PC-3 (cell line): ENCODE measurements around the gene PDLIM7. TPM values are rescaled to one million over a fixed set of nuclear protein-coding genes. Genes with fewer than 3 reads are reported as not detected.

Experiments
- ATAC-seq: fragments of 200-7000 bp; cut with Tn5 transposase; 2 replicates; pipeline ENCODE4 v1.9.1; 2020; ENCODE audit warnings: mild to moderate bottlenecking, moderate library complexity
- BruUV-seq: library from RNA; stranded (reverse); fragments of 400-500 nt; replicated peaks from 2 replicates; lab custom pipeline; 2021; lab: Mats Ljungman, UMichigan
- CTCF ChIA-PET: fragments of 300-600 bp; sonication (Branson Sonifier 250); formaldehyde crosslinking; loops from one replicate; lab custom pipeline; 2022; ENCODE audit warnings: antibody characterized with exemption; lab: Charles Lee
- POLR2A ChIA-PET: fragments of 300-600 bp; sonication (Branson Sonifier 250); formaldehyde crosslinking; loops from one replicate; lab custom pipeline; 2022; ENCODE audit warnings: antibody characterized with exemption; ENCODE audit not compliant: unreplicated experiment; lab: Charles Lee
- DNase-seq: peaks from one replicate; pipeline ENCODE4 v3.0.0-alpha.2; 2015
- H2AFZ ChIP-seq: fragments of 300-600 bp; sonication (generic); 2 replicates; pipeline ENCODE4 v1.6.0; 2016; ENCODE audit warnings: antibody characterized with exemption, low read length
- H3F3A ChIP-seq: fragments of 300-600 bp; sonication (generic); one replicate; pipeline ENCODE4 v1.6.0; 2017; ENCODE audit warnings: antibody characterized with exemption, low read length, control low read depth, mild to moderate bottlenecking; ENCODE audit not compliant: unreplicated experiment
- H3K27ac ChIP-seq: fragments of 300-600 bp; sonication (generic); 2 replicates; pipeline ENCODE4 v1.5.1; 2016; ENCODE audit warnings: mild to moderate bottlenecking, low read length
- H3K27me3 ChIP-seq: fragments of 300-600 bp; sonication (generic); 2 replicates; pipeline ENCODE4 v1.6.1; 2016; ENCODE audit warnings: low read length, mixed read lengths
- H3K36me3 ChIP-seq: fragments of 300-600 bp; sonication (generic); 2 replicates; pipeline ENCODE4 v1.6.1; 2016; ENCODE audit warnings: low read depth, mixed run types, low read length, mixed read lengths
- H3K4me1 ChIP-seq: fragments of 300-600 bp; sonication (generic); 2 replicates; pipeline ENCODE4 v1.5.1; 2016; ENCODE audit warnings: low read length; ENCODE audit not compliant: insufficient read depth
- H3K4me2 ChIP-seq: fragments of 300-600 bp; sonication (generic); 2 replicates; pipeline ENCODE4 v1.6.0; 2016; ENCODE audit warnings: low read length
- H3K4me3 ChIP-seq: fragments of 300-600 bp; sonication (generic); 2 replicates; pipeline ENCODE4 v1.5.1; 2016; ENCODE audit warnings: mild to moderate bottlenecking, low read length, mixed read lengths
- H3K79me2 ChIP-seq: fragments of 300-600 bp; sonication (generic); 2 replicates; pipeline ENCODE4 v1.6.1; 2017; ENCODE audit warnings: low read length, mixed read lengths
- H3K9ac ChIP-seq: fragments of 300-600 bp; sonication (generic); 2 replicates; pipeline ENCODE4 v1.6.0; 2016; ENCODE audit warnings: mild to moderate bottlenecking, low read length
- H3K9me2 ChIP-seq: fragments of 300-600 bp; sonication (generic); replicated peaks from 2 replicates; pipeline ENCODE4 v1.6.1; 2016; ENCODE audit warnings: mixed run types, low read length, mixed read lengths
- H3K9me3 ChIP-seq: fragments of 300-600 bp; sonication (generic); 2 replicates; pipeline ENCODE4 v1.6.1; 2016; ENCODE audit warnings: low read length, mixed read lengths
- H4K20me1 ChIP-seq: fragments of 300-600 bp; sonication (generic); 2 replicates; pipeline ENCODE4 v1.6.1; 2016; ENCODE audit warnings: low read length, mixed read lengths
- EZH2 ChIP-seq: fragments of 300-600 bp; sonication (generic); IDR thresholded peaks from one replicate; pipeline ENCODE4 v1.6.1; 2017; ENCODE audit warnings: antibody characterized with exemption, mild to moderate bottlenecking, low read length; ENCODE audit not compliant: unreplicated experiment
- EZH2phosphoT487 ChIP-seq: fragments of 300-600 bp; sonication (generic); IDR thresholded peaks from 2 replicates; pipeline ENCODE4 v1.6.1; 2018; ENCODE audit warnings: mild to moderate bottlenecking, antibody characterized with exemption, low read length, borderline replicate concordance
- intact Hi-C: fragments of 100-400 bp; cut with micrococcal nuclease; formaldehyde crosslinking; loops from 2 replicates; pipeline ENCODE4 v1.9.0; 2023
- total RNA-seq: library from RNA; depleted of rRNA; stranded (reverse); fragments of >200 nt; gene quantifications from 2 replicates; pipeline ENCODE4 v1.2.3, GENCODE V29; 2014
- TF ChIP-seq, protein P1 (sequence below): fragments of 300-600 bp; sonication (generic); conservative IDR thresholded peaks from 2 replicates; pipeline ENCODE4 v1.5.1; 2017; ENCODE audit warnings: antibody characterized with exemption, low read depth, mild to moderate bottlenecking, low read length

PDLIM7 gene
- total RNA-seq, 1 experiment from 2014 or later = 159 TPM

DNA sequence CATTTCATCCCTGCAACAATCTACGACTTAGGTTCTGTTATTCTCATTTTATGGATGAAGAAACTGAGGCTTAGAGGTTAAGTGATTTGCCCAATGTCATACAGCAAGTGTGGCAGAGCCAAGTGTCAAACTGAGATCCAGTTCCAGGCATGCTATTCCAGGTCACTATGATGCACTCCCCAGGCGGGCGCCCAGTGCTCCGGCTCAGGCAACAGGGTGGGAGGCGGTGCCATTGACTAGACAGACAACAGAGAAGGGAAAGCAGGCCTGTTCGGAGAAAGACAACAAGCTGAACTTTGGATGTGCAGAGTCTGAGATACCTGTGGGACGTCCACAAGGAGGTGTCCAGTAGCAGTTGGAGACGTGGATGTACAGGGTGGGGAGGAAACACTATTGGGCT is 30.2 kb upstream of the PDLIM7 start:
- H3K4me1 ChIP-seq = peaks cover 11% of the 10 kb centered on the region
- H3K79me2 ChIP-seq = no peaks in the 10 kb centered on the region
- TF ChIP-seq, protein P1, sequence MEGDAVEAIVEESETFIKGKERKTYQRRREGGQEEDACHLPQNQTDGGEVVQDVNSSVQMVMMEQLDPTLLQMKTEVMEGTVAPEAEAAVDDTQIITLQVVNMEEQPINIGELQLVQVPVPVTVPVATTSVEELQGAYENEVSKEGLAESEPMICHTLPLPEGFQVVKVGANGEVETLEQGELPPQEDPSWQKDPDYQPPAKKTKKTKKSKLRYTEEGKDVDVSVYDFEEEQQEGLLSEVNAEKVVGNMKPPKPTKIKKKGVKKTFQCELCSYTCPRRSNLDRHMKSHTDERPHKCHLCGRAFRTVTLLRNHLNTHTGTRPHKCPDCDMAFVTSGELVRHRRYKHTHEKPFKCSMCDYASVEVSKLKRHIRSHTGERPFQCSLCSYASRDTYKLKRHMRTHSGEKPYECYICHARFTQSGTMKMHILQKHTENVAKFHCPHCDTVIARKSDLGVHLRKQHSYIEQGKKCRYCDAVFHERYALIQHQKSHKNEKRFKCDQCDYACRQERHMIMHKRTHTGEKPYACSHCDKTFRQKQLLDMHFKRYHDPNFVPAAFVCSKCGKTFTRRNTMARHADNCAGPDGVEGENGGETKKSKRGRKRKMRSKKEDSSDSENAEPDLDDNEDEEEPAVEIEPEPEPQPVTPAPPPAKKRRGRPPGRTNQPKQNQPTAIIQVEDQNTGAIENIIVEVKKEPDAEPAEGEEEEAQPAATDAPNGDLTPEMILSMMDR = no peak
- no peak for TF ChIP-seq EZH2phosphoT487
- TF ChIP-seq EZH2 = no peak
- DNase-seq (no peak), ATAC-seq (no peak)
- intact Hi-C loops = no loop called here
- no peaks in the 10 kb centered on the region for H3K9me3 ChIP-seq
- H3K4me3 ChIP-seq = no peak overlapping the region
- BruUV-seq = no TSS peak
- no peaks in the 10 kb centered on the region for H3F3A ChIP-seq
- no peak overlapping the region for H2AFZ ChIP-seq
- H3K9me2 ChIP-seq = no peaks in the 10 kb centered on the region
- no peak overlapping the region for H3K27ac ChIP-seq
- H4K20me1 ChIP-seq = no peaks in the 10 kb centered on the region
- H3K4me2 ChIP-seq = no peak overlapping the region
- ChIA-PET POLR2A (no interaction called here), CTCF (no interaction called here)
- H3K36me3 ChIP-seq = peaks cover 10% of the 10 kb centered on the region; the same call in 1 of the 2 replicates
- no peak overlapping the region for H3K9ac ChIP-seq
- no peaks in the 10 kb centered on the region for H3K27me3 ChIP-seq

DNA sequence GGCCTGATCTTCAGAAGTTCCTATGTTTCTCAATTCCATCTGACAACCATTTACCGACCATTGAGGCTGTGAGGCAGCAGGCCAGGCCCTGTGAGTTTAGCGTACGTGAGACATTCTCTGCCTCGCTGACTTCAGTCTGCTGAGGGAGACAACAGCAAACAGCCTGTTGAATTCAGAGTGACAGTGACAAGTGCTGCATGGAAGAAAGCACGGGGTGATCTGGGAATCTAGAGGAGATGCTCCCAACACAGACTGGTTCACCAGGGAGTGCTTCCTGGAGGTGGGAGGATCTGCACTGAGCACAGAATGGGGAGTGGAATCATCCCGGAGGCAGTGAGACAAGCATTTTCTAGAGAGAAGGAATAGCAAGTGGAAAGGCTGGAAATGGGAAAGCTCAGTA is 29.4 kb upstream of the PDLIM7 start:
- Histone ChIP-seq H3K4me2 (no peak overlapping the region), H3K9ac (no peak overlapping the region), H2AFZ (no peak overlapping the region), H3K4me1 (peaks cover 8% of the 10 kb centered on the region), H3K9me3 (no peaks in the 10 kb centered on the region), H3K36me3 (peaks cover 13% of the 10 kb centered on the region; the same call in 1 of the 2 replicates), H3K4me3 (no peak overlapping the region), H3K27me3 (no peaks in the 10 kb centered on the region), H3K27ac (no peak overlapping the region), H4K20me1 (no peaks in the 10 kb centered on the region), H3K9me2 (no peaks in the 10 kb centered on the region), H3K79me2 (no peaks in the 10 kb centered on the region), H3F3A (no peaks in the 10 kb centered on the region)
- no TSS peak for BruUV-seq
- intact Hi-C loops = no loop called here
- ATAC-seq (no peak), DNase-seq (no peak)
- no peak for TF ChIP-seq EZH2phosphoT487
- no peak for TF ChIP-seq EZH2
- TF ChIP-seq, protein P1 = no peak
- CTCF ChIA-PET = no interaction called here
- POLR2A ChIA-PET = no interaction called here

DNA sequence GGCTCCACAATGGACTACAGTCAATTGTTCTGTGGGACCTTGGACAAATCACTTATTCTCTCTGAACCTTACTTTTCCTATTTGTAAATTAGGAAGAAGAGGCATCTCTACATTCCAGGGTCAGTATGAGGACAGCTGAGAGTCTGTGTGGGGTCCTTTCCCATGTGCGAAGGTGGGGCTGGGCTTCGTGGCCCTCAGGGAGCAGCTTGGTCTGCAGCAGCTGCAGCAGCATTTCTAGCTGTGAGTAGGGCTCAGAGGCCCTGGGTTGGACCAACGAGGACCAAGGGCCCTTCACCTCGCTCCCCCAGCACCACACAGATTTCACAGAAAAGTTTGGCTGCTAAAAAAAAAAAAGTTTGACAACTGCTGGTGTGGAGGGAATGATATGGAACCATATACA is 28.8 kb upstream of the PDLIM7 start:
- H4K20me1 ChIP-seq = no peaks in the 10 kb centered on the region
- no peak overlapping the region for H3K27ac ChIP-seq
- intact Hi-C loops = no loop called here
- no peaks in the 10 kb centered on the region for H3K9me2 ChIP-seq
- no peaks in the 10 kb centered on the region for H3K27me3 ChIP-seq
- H3K4me2 ChIP-seq = no peak overlapping the region
- H3F3A ChIP-seq = no peaks in the 10 kb centered on the region
- ChIA-PET POLR2A (no interaction called here), CTCF (no interaction called here)
- no peaks in the 10 kb centered on the region for H3K9me3 ChIP-seq
- no peaks in the 10 kb centered on the region for H3K79me2 ChIP-seq
- no peak overlapping the region for H3K9ac ChIP-seq
- ATAC-seq (no peak), DNase-seq (no peak)
- no peak overlapping the region for H2AFZ ChIP-seq
- no peak overlapping the region for H3K4me3 ChIP-seq
- H3K4me1 ChIP-seq = peaks cover 2% of the 10 kb centered on the region
- TF ChIP-seq, protein P1 = no peak
- TF ChIP-seq EZH2phosphoT487 (no peak), EZH2 (no peak)
- H3K36me3 ChIP-seq = peaks cover 18% of the 10 kb centered on the region; the same call in 1 of the 2 replicates
- BruUV-seq = no TSS peak
